ENCODE results near the gene CHST15.
"Not testable (repeated sequence)": the region's sequence is repeated elsewhere in the genome, so short reads cannot be mapped to it uniquely, and the experiment has no call there.

CHST15 gene

GRCh38 chr10:124104011-124104627, 10.7 kb upstream of the CHST15 start:
- TF ChIP-seq SPI1 (IDR thresholded peaks at IDR 0.05; ENCODE audit: borderline replicate concordance, low read depth) = no peak
- TF ChIP-seq REST (IDR thresholded peaks at IDR 0.05; ENCODE audit: insufficient replicate concordance, low read depth) = no peak
- no peak for TF ChIP-seq GABPA (IDR thresholded peaks at IDR 0.05; ENCODE audit: low read depth)
- no peak for TF ChIP-seq POLR2AphosphoS5 (IDR thresholded peaks at IDR 0.05; ENCODE audit: low read depth)
- TF ChIP-seq CTCF (IDR thresholded peaks at IDR 0.05; ENCODE audit: insufficient read depth, low read length) = no peak
- DNase-seq (ENCODE audit: low read depth in 1 of 2, low spot score in 1 of 2) = no peak
- no peak overlapping the region for H3K27ac ChIP-seq (replicated peaks)
- peaks cover 4% of the 10 kb centered on the region for H3K27me3 ChIP-seq (ENCODE audit: insufficient read depth, poor library complexity, severe bottlenecking)
- H3K4me3 ChIP-seq (replicated peaks; ENCODE audit: insufficient read depth, low read length) = no peak overlapping the region

GRCh38 chr10:124101351-124101750, 8.0 kb upstream of the CHST15 start:
- Histone ChIP-seq H3K4me3 (replicated peaks; ENCODE audit: insufficient read depth, low read length) (no peak overlapping the region), H3K27me3 (ENCODE audit: insufficient read depth, poor library complexity, severe bottlenecking) (peaks cover 4% of the 10 kb centered on the region), H3K27ac (replicated peaks) (no peak overlapping the region)
- DNase-seq (ENCODE audit: low read depth in 1 of 2, low spot score in 1 of 2) = no peak
- no peak for TF ChIP-seq GABPA (IDR thresholded peaks at IDR 0.05; ENCODE audit: low read depth)
- no peak for TF ChIP-seq CTCF (IDR thresholded peaks at IDR 0.05; ENCODE audit: insufficient read depth, low read length)
- TF ChIP-seq SPI1 (IDR thresholded peaks at IDR 0.05; ENCODE audit: borderline replicate concordance, low read depth) = no peak
- TF ChIP-seq POLR2AphosphoS5 (IDR thresholded peaks at IDR 0.05; ENCODE audit: low read depth) = no peak
- TF ChIP-seq REST (IDR thresholded peaks at IDR 0.05; ENCODE audit: insufficient replicate concordance, low read depth) = no peak

GRCh38 chr10:124100651-124101050, 7.3 kb upstream of the CHST15 start:
- H3K27ac ChIP-seq (replicated peaks); DNase-seq (ENCODE audit: low read depth in 1 of 2, low spot score in 1 of 2); H3K27me3 ChIP-seq (ENCODE audit: insufficient read depth, poor library complexity, severe bottlenecking); H3K4me3 ChIP-seq (replicated peaks; ENCODE audit: insufficient read depth, low read length): not testable (repeated sequence)

GRCh38 chr10:124100124-124100523, 6.7 kb upstream of the CHST15 start:
- no peak overlapping the region for H3K27ac ChIP-seq (replicated peaks)
- no peak for TF ChIP-seq REST (IDR thresholded peaks at IDR 0.05; ENCODE audit: insufficient replicate concordance, low read depth)

More at GRCh38 chr10:124100124-124100523, 6.7 kb upstream of the CHST15 start:
- Histone ChIP-seq H3K4me3 (replicated peaks; ENCODE audit: insufficient read depth, low read length) (no peak overlapping the region), H3K27me3 (ENCODE audit: insufficient read depth, poor library complexity, severe bottlenecking) (peaks cover 2% of the 10 kb centered on the region)
- no peak for DNase-seq (ENCODE audit: low read depth in 1 of 2, low spot score in 1 of 2)
